HG02623 (cell line): Measurements from ENCODE around the gene WWOX.

ENCODE experiments used
- ATAC-seq: cut with Tn5 transposase; IDR thresholded peaks from one replicate; pipeline ENCODE4 v1.9.1; 2021; ENCODE audit warnings: moderate library complexity; ENCODE audit not compliant: unreplicated experiment

Gene WWOX

DNA sequence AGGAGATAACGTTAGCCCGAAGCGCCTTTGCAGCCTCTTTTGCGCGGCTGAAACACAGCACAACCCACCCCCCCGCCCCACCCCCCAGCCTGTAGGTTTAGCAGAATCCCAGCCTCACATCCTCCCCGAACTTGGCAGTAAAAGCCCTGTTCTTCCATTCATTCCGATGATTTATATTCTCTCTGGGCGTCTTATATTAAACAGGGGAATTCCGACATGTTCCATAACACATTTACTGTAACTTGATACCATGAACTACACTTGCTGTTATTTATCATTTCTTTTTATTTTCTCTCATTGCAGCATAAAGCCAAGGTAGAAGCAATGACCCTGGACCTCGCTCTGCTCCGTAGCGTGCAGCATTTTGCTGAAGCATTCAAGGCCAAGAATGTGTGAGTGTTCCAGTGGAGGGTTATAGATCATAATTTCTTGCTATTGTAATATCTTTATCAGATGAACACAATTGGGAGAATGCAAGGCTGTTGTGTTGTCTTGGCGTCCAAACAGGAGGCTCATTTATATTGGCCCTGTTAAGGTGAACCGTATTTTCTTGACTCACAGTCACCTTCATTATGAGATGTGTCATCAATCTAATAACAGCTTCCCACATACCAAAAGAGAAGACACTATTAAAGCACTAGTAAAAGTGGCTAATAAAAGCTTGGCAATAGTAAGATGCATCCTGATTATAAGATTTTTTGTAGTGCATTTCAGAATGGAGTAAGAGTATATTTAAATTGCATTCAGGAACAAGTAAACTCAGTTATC, 287.3 kb downstream of the WWOX start:
- no peak for ATAC-seq

- no peak for ATAC-seq
These were observed 289.6 kb downstream of the WWOX start for GRCh38 chr16:78389009-78389498.

DNA sequence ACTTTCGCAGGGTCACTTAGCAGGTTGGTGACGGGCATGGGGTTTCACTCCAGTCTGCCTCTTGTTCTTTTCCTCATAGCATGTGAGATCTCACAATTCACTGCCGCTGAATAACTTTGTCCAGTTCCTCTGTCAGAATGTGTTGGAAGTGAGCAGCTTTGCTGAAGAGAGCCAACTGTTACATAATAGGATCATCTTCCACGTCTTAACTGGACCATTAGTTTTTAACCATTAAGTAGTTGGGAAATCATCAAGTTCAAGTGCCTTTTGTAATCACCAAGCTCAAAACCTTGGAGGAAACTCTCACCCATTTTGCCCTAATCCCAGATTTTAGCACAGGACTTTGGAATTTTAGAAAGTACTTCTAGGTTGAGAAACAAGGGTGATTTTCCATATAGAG, 290.6 kb downstream of the WWOX start:
- no peak for ATAC-seq

- ATAC-seq, result no peak
These were observed 291.3 kb downstream of the WWOX start for GRCh38 chr16:78390508-78391324.

DNA sequence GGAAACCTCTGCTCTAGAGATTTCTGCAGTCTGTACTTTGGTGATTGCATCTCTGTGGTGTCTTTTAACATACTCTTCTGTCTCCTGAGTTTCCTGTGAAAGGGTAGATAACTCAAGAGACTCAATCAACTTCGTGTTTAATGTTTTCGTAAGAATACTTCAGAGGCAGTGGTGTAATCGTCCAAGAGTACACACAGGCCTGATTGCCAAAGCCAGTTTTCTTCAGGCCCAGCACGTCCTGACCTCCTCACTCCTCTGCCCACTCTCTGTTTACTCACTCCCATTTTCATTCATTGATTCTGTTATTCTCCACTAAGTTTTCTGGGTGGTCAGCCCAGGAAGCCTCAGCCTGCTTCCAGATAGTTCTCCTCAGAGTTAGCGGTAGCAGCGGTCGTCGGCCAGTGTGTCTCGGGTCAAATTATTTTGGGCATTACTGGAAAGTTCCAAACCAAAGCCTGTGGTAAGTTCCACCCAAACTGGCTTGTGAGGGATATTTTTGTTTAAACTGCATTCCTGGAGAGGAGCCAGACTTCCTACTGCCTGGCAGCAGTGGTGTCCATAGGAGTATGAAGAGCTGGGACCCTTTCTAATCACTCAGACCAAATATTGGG, 293.2 kb downstream of the WWOX start:
- ATAC-seq, result no peak

DNA sequence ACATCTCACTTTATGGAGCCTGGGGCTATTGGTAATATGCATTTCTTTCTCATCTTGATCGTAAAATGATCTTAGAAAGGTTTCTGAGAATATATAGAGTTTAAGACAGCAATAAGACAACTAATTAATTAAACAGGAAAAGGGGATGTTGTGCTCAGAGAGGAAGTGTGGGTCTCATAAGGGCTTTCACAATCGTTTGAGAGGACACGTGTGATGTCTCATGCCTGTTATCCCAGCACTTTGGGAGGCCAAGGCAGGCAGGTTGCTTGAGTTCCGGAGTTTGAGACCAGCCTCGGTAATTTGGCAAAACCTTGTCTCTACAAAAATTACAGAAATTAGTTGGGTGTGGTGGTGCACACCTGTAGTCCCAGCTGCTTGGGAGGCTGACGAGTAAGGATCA, 295.6 kb downstream of the WWOX start:
- ATAC-seq, result no peak

DNA sequence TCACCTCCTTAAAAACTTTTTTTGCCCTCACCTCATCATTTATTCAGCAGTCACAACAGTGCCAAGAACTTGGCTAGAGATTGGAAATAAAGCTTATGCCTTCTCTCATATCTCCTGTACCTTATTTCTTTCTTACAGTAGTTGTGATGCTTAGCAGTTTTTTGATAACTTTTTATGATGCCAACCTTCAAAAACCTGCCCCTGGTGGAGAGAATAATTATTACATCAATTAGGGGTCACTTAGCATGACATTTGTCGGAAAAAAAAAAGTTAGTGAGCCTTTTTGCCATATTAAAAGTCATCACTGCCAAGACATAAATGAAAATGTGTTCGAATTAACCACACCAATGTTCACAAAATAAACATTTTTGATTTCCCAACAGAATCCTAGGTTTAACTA, 296.6 kb downstream of the WWOX start:
- no peak for ATAC-seq

- no peak for ATAC-seq
These were observed 297.2 kb downstream of the WWOX start for GRCh38 chr16:78396673-78397072.

GRCh38 chr16:78399384-78399783, 299.9 kb downstream of the WWOX start:
- ATAC-seq, result no peak

GRCh38 chr16:78402833-78403232, 303.4 kb downstream of the WWOX start:
- ATAC-seq, result no peak

- no peak for ATAC-seq
These were observed 305.6 kb downstream of the WWOX start for GRCh38 chr16:78405040-78405439.

DNA sequence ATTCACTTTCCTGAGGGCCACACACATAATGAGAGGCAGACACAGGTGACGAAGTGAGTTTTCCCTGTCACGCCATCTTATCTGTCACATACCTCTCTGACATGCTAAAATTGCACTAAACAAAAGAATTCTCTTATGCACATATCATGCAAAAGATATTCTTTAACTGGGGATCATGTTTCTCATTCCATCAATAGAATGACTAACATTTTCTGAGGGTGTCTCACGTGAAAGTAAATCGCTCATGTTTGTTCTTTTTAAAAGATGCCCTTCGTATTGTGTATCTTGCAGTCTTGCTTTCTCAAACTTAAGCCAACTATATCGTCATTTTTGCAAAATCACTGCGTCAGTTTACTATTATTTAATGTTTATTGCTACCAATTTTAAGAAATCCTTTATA, 306.4 kb downstream of the WWOX start:
- no peak for ATAC-seq

DNA sequence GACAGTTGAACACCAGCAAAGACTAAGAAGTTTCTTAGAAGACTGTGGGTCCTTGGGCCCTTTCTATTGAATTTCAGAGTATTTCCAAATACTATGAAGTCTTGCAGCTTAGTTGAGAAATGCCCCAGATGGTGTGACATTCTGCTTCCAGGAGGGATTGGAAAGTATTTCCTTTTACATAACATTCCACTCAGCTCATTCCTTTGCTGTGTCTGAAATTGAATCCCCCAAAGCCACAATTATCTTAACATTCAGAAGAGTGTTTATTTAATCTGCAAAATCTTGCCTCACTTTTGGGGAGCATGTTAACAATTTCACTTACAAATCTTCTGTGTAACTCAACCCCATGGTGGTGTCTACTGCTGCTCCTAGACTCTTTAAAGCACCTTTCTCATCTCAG, 307.7 kb downstream of the WWOX start:
- no peak for ATAC-seq

DNA sequence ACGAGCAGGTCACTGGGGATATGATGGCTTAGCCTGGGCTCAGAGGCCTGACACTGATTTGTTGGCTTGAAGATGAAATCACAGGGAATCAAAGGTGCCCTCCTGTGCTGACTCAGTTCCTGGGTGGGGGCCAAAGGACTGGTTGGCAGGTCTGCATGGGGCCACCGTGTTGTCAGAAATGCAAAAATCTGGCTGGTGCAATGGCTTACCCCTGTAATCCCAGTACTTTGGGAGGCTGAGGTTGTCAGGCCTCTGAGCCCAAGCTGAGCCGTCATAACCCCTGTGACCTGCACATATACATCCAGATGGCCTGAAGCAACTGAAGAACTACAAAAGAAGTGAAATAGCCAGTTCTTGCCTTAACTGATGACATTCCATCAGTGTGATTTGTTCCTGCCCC, 314.2 kb downstream of the WWOX start:
- ATAC-seq, result no peak

- ATAC-seq, result no peak
These were observed 315.6 kb downstream of the WWOX start for GRCh38 chr16:78415013-78415412.

GRCh38 chr16:78415669-78416068, 316.2 kb downstream of the WWOX start:
- no peak for ATAC-seq

DNA sequence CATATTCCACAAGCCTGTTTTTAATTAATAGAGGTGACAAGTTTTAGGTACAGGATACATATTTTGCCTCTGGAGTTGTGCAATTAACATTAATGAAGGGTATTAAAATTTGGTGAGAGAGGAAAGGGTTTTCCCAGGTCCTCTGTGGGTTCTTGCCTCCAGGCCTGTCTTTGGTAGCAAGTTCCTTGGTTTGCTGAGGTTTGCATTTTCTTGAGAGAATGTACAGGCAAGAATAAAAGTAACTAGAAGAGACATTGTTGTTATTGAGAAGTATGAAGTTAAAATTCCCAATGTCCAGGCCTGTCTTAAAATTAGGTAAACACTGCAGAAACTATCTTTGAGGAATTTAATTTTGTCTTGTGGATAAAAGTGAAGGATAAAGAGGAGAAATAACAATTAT, 316.9 kb downstream of the WWOX start:
- ATAC-seq, result no peak

DNA sequence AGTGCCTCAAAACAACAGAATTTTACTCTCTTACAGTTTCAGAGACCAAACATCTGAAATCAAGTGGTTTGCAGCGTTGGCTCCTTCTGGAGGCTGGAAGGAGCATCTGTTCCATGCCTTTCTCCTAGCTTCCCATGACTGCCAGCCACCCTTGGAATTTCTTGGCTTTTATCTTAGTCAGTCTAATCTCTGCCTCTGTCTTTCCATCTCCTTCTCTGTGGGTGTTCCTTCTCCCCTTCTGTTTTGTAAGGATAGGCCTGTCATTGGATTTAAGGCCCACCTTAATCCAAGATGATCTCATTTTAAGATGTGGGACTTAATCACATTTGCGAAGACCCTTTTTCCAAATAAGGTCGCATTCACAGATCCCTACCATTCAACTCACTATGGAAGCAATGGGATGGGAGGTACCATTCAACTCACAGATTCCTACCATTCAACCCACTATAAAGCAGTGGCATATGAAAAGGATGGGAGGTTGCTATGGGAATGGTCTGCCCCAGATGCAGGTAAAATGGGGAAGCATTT, 321.8 kb downstream of the WWOX start:
- ATAC-seq, result no peak

- no peak for ATAC-seq
These were observed 325.8 kb downstream of the WWOX start for GRCh38 chr16:78425281-78425680.

- no peak for ATAC-seq
These were observed 326.5 kb downstream of the WWOX start for GRCh38 chr16:78425891-78426510.

DNA sequence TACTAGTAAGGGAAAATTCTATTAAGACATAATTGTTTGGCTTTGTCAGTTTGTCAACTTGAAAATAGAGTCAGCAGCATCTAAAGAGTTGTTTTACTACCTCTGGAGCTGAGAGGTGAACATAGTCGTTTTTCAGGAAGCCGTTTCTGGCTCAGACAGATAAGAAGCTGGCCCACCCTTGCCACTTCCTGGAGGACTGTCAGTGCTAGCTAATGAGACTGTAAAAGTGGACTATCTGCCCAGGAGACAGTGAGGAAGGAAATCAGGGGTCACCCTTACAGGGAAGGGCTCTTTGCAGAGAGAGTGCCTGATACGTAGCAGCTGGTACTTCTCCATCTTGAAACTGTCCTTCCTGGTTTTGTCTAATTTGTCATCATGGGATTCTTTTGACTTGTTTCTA, 328.7 kb downstream of the WWOX start:
- no peak for ATAC-seq
